GM21723 (cell line): Measurements from ENCODE around the gene AMPH.

Experiments used
- ATAC-seq: cut with Tn5 transposase; IDR thresholded peaks from one replicate; pipeline ENCODE4 v1.9.1; 2021; ENCODE audit warnings: mild to moderate bottlenecking, moderate library complexity; ENCODE audit not compliant: unreplicated experiment

The AMPH gene

DNA sequence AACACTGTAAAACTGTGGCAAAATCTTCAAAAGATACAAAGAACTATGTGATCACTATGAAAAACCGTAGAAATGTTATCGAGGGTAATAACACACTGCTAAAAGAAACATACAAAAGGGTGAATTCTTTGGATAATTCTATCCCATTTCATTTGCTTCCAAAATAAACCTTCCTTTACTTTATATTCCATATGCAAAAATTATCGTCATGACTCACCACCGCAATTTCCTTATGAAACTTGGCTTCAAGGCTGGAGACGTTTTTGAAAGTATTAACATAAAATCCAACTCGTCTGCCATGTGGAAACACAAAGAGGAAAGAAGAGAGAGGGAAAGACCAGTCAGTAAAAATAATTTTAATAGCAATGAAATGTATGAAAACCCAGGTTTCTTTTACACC is 165.2 kb downstream of the AMPH start:
- ATAC-seq = no peak

DNA sequence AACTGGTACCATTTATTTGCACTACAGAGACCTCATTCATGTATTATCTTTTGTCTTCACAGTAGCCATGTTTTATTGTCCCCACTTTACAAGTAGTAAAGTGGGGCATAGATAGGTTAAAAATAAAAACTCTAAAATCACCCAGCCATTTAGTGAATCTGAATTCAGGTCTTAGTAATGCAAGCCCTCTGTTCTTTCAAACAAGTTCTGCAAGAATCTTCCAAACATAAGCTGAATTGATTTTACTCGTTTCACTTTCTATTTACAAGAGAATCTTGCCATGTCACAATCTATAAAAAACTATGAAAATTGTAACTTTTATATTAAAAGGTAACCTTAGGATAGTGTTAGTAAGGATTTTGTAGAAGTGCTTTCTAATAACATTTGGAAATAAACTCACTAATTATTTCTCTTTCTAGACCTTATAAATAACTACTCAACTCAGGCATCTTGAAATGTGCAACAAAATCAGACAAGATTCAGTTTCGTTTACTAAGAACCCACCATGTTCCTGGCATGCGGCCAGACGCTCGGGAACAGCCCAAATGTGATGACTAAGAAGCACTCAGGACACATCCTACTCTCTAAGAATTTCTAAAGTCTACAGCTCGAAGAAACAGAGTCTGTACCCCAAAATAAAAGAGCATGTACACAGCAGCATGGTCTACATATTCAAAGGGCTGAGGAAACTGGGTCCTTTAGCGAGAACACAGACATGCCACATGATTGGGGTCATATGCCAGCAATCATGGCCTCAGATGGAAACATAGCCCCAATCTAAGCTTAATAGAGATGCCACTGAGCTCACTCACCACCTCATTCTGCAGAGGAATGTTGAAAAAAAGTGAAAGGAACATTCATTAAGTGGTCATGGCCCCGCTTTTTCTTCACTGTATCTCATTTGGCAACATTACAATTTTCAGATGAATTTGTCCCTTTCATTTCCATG is 167.6 kb downstream of the AMPH start:
- ATAC-seq = peak; percentile 91

- ATAC-seq = no peak
These were observed 168.4 kb downstream of the AMPH start for GRCh38 chr7:38462819-38463218.

- no peak for ATAC-seq
These were observed 169.3 kb downstream of the AMPH start for GRCh38 chr7:38461887-38462286.

- ATAC-seq = no peak
These were observed 177.3 kb downstream of the AMPH start for GRCh38 chr7:38453826-38454225.

- no peak for ATAC-seq
These were observed 178.0 kb downstream of the AMPH start for GRCh38 chr7:38453168-38453567.

GRCh38 chr7:38452681-38453108 is 178.5 kb downstream of the AMPH start:
- ATAC-seq = no peak

GRCh38 chr7:38451840-38452239 is 179.3 kb downstream of the AMPH start:
- no peak for ATAC-seq

DNA sequence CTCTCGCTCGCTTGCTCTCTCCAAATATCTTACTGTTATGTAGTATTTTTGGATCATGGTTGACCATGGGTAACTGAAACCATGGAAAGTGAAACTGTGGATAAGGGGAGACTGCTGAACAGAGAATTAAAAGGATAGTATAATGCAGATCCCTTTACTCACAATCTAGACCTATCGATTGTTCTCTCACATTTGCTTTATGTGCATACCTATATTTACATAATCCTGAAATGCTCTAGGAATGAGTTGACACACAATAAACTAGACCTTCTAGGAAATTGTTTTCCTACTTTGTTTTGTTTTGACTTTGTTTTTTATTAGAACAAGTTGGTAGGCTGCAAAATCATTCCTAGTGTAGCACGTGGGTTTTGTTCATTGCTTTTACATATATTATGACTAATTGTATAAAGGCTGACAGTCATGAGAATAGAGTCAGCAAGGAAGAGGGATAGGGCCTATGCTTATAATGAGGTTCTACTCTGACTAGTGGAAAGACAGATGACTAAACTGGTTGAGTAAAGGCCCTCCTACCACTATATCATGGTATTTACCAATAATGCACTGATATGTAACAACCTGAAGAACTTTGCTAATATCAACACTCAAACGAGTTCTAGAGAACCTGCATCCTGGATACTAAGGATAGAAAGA is 182.5 kb downstream of the AMPH start:
- ATAC-seq = no peak

- ATAC-seq = no peak
These were observed 183.1 kb downstream of the AMPH start for GRCh38 chr7:38448054-38448453.

GRCh38 chr7:38438970-38439369 is 192.2 kb downstream of the AMPH start:
- ATAC-seq = no peak

GRCh38 chr7:38432671-38433070 is 198.5 kb downstream of the AMPH start:
- no peak for ATAC-seq

DNA sequence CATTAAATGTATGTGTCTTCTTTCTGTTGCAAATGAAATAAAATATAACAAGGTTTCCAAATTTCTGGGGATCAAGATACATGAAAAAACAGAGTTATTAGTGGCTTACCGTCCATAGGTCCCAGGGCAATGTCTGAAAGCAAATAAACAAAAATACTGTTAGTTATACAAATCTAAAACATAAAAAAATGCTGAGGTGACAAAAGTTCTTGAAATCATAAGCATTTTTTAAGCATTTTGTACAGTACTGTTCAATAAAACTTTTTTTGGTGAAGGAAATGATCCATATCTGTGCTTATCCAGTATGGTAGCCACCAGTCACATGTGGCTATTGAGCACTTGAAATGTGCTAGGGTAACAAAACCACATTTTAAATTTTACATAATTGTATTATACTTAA is 199.1 kb downstream of the AMPH start:
- no peak for ATAC-seq

DNA sequence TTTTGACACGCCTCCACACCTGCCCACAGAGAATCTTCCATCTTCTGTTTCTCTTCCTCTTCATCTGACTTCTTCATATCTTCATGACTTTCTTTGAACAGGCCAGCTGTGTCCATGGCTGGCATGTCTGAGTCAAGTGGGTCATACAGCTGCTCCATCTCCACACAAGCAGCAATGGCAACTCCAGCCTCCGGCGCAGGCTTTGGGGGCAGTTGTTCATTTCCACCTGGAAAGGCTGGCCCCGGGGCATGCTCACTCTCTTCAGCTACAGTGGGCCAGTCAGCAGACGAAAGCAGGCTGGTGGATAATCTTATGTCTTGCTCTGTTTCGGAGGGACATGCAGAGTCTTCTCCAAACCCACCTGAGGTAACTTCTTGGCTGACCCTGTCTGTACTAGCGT is 202.1 kb downstream of the AMPH start:
- ATAC-seq = no peak

- ATAC-seq = no peak
These were observed 203.1 kb downstream of the AMPH start for GRCh38 chr7:38428041-38428440.

DNA sequence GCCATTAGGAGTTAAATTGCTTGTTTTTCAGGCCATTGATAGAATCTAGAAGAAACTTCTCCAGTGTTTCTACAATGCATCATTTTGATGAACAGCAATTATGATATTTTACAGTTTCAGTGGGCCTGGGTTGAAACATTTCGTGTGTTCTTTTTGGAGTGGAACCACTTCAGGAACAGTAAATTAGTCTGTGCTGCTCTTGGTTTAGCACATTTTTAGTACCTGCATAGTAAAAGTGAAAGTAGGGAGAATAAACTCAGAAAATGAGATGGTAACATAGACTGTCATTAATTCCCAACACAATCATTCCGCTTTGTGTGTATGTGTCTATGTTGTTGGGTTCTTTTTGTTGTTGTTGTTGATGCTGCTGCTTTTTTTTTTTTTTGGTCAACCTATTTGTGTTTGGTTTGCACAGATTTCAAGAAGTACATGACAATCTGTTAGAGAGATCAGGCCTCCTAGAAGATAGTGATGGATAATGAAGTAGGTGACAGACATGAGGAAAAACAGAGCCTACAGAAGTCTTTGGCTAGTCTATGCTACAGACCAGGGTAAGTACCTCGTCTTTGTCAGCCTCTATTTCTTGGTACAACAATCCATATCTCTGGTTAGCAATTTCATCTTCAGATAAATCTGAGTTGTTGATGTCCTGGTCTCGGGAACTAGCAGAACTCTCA is 203.8 kb downstream of the AMPH start:
- no peak for ATAC-seq

DNA sequence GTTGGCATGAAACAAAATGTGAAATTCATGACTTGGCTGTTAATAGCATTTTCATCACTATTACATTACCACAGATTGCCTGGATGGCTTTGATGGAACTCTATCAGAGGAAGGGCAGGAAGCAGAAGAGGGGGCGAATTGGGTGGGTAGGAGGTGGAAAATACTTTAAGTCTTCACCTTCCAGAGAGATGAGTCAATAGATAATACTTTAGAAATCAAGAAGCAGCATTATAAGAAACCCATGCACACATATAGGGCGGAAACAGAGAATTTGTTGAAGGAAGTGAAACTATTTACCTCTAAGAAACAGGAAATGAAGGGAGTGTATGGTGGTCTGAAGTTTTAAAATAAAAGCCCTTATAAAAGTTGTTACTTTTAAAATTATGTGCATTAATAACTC is 205.7 kb downstream of the AMPH start:
- ATAC-seq = peak; percentile 71

DNA sequence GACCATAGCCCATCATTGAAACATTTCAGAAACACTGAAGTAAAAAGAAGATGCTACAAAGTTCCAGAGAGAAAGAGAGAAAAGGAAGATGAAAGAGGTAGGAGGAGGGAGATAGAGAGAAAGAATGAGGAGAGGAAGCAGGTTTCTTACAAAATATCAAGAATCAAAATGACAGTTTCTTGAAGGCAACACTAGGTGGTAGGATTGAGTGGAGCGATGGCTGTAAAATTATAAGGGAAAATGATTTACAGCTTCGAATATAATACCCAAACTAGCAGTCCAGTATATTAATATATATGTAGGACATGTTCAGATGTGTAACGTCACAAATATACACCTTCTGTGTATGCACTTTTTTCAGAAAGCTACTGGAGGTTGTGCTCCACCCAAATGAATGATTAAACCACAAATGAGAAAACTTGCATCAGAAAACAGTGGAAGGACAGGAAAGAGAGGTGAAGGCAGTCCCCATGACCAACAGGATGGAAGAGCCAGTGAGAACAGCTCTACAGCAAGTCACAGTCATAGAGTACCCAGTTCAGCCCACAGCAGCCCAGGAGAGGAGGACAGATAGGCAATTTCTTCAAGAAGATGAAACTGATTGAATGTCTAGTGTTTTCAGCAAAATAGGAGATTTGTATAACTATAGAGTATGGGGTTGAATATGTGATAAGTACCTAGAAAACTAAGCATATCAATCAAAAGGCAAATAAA is 206.3 kb downstream of the AMPH start:
- no peak for ATAC-seq

DNA sequence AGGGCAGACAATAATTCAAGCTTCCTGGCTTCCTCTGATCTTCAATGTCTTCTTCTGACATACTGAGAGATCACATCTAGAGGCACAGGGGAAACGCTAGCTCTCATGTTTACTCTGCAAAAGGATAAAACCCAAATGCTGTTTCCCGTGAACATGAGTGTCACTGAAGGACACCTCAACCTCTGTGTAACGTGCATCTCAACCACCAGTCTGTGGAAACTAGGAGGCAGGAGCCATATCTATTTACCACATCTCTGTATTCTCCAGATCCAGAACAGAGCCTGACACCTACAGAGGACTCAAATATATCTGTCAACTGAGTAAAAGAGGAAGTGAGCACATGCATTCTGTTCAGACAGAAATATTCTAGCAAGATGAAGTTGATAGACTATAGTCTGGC is 217.4 kb downstream of the AMPH start:
- peak; percentile 86 for ATAC-seq

DNA sequence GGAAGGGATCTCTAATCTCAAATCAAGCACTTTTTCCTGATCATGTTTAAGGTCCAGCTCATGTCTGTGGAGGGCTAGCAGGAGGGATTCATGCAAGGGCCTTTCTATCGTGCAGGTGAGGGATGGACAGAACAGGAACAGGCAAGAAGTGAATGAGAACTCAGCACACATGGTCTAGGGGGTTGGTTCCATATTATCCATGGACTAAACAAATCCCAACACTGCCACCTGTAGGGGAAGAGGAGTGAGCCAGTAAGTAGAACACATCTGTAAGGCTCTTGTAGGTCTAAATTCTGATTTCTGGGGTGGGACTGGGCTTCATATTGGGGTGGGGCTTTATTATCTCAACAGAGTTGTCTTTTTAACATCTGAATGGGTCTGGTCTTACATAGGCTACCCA is 219.8 kb downstream of the AMPH start:
- ATAC-seq = no peak

DNA sequence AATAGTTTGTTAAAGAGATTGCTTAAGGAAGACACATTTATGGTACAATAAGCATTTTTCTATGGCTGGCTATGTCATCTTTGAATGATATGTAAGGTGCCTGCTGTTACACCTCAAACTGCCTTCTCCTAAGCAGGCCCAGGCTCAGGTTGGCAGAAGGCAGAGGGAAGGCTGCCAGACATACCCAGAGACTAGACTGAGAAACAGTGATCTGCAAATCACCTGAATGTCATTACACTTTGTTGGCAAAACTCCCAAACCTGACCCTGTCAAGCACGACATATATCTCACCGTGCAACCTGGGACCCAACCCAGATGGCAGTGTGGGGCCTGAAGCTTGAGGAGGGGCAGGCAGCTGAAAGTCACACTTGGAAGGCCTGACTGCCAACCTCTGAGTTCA is 221.1 kb downstream of the AMPH start:
- ATAC-seq = no peak
